Esophagus squamous epithelium (tissue), 4 donors: ENCODE results near the gene TGM5.

ENCODE experiments used
- POLR2A ChIP-seq, 4 donors: fragments of 450-650 bp; IDR thresholded peaks; one replicate each; pipeline ENCODE4 v1.6.1; 2017; ENCODE audit warnings: antibody characterized with exemption in 4 of 4, mild to moderate bottlenecking in 4 of 4, moderate library complexity in 3 of 4
- TF ChIP-seq, protein P1 (sequence below), 6 experiments: fragments of 450-650 bp in 4 of 6; fragments of 200-600 bp in 2 of 6; sonication (generic) in 2 of 6; IDR thresholded peaks; one replicate each; pipeline ENCODE4 v1.5.1; 2016 to 2019; ENCODE audit warnings: antibody characterized with exemption in 6 of 6, mild to moderate bottlenecking in 4 of 6, moderate library complexity in 4 of 6

DNA sequence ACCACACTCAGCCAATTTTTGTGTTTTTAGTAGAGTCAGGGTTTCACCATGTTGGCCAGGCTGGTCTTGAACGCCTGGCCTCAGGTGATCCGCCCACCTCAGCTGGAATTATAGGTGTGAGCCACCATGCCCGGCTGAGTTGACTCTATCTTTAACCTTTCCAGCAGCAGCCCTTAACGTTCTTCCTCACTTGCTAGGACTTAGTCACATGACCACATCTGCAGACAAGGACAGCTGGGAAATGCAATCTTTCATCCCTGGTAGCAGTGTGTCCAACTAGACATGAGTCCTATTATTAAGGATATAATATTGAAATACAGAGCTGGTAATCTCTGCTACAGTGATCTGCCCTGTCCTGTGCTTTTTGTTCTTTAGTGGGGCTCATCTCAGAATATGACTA is 45.6 kb upstream of the TGM5 start:
- TF ChIP-seq, protein P1, sequence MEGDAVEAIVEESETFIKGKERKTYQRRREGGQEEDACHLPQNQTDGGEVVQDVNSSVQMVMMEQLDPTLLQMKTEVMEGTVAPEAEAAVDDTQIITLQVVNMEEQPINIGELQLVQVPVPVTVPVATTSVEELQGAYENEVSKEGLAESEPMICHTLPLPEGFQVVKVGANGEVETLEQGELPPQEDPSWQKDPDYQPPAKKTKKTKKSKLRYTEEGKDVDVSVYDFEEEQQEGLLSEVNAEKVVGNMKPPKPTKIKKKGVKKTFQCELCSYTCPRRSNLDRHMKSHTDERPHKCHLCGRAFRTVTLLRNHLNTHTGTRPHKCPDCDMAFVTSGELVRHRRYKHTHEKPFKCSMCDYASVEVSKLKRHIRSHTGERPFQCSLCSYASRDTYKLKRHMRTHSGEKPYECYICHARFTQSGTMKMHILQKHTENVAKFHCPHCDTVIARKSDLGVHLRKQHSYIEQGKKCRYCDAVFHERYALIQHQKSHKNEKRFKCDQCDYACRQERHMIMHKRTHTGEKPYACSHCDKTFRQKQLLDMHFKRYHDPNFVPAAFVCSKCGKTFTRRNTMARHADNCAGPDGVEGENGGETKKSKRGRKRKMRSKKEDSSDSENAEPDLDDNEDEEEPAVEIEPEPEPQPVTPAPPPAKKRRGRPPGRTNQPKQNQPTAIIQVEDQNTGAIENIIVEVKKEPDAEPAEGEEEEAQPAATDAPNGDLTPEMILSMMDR (IDR thresholded peaks at IDR 0.05): no peak
- no peak for TF ChIP-seq POLR2A (IDR thresholded peaks at IDR 0.05)
